ENCODE results near the gene GJB6.

GRCh38 chr13:20274466-20274865, 42.3 kb upstream of the GJB6 start:
- TF ChIP-seq BACH2 (CRISPR knock-in tag; IDR thresholded peaks at IDR 0.05; ENCODE audit: borderline replicate concordance) (no peak), ZNF565 (CRISPR knock-in tag; conservative IDR thresholded peaks at IDR 0.05; ENCODE audit: low read depth) (no peak), RARB (CRISPR knock-in tag; IDR thresholded peaks at IDR 0.05) (no peak), SNAI2 (CRISPR knock-in tag; IDR thresholded peaks at IDR 0.05) (no peak), TOX (CRISPR knock-in tag; IDR thresholded peaks at IDR 0.05; ENCODE audit: borderline replicate concordance) (no peak), ZNF70 (CRISPR knock-in tag; IDR thresholded peaks at IDR 0.05) (no peak)

Data from SK-N-SH treated with all-trans-retinoic acid at 6 μM for 48 hours (cell line).